IMR-90 (cell line): Measurements from ENCODE around the gene SMC2. TPM values are rescaled to one million over a fixed set of nuclear protein-coding genes. Genes with fewer than 3 reads are reported as not detected.

ENCODE experiments used
- ATAC-seq: fragments of 200-7000 bp; cut with Tn5 transposase; 2 replicates; pipeline ENCODE4 v1.9.1; 2020; ENCODE audit warnings: low read depth, mild to moderate bottlenecking, moderate library complexity
- BruUV-seq: library from RNA; stranded (reverse); fragments of 400-500 nt; replicated peaks from 2 replicates; lab custom pipeline; 2021; lab: Mats Ljungman, UMichigan
- CTCF ChIA-PET: fragments of 300-600 bp; formaldehyde crosslinking; extraction: SDS; loops from one replicate; lab custom pipeline; 2021; ENCODE audit warnings: antibody characterized with exemption; lab: Yijun Ruan, JAX
- POLR2A ChIA-PET: fragments of 300-600 bp; sonication (Branson Sonifier 250); formaldehyde crosslinking; loops from one replicate; lab custom pipeline; 2022; ENCODE audit warnings: antibody characterized with exemption; ENCODE audit not compliant: unreplicated experiment; lab: Charles Lee
- DNase-seq: peaks from one replicate; pipeline ENCODE4 v3.0.0; 2013
- H2AFZ ChIP-seq: replicated peaks from 2 replicates; pipeline ENCODE3; 2013; ENCODE audit warnings: low read length, mild to moderate bottlenecking; ENCODE audit not compliant: poor library complexity
- H2AK5ac ChIP-seq: 2 replicates; pipeline ENCODE4 v1.6.1; 2013; ENCODE audit warnings: low read depth, low read length, inconsistent platforms
- H2AK9ac ChIP-seq: replicated peaks from 2 replicates; pipeline ENCODE3; 2013; ENCODE audit warnings: mild to moderate bottlenecking, low read depth, low read length, moderate library complexity; ENCODE audit not compliant: poor library complexity
- H2BK120ac ChIP-seq: 2 replicates; pipeline ENCODE4 v1.6.1; 2013; ENCODE audit warnings: low read depth, low read length, inconsistent platforms
- H2BK15ac ChIP-seq: 3 replicates; pipeline ENCODE4 v1.6.1; 2013; ENCODE audit warnings: low read depth, low read length, inconsistent platforms
- H2BK20ac ChIP-seq: 2 replicates; pipeline ENCODE4 v1.6.1; 2013; ENCODE audit warnings: low read depth, mild to moderate bottlenecking, inconsistent platforms, low read length, moderate library complexity
- H2BK5ac ChIP-seq: 2 replicates; pipeline ENCODE4 v1.6.1; 2013; ENCODE audit warnings: mild to moderate bottlenecking, low read depth, low read length, inconsistent platforms; ENCODE audit not compliant: poor library complexity, severe bottlenecking
- H3K14ac ChIP-seq: replicated peaks from 2 replicates; pipeline ENCODE4 v1.6.1; 2013; ENCODE audit warnings: low read depth, low read length, inconsistent platforms
- H3K18ac ChIP-seq: 2 replicates; pipeline ENCODE4 v1.6.1; 2013; ENCODE audit warnings: low read depth, low read length, control low read depth
- H3K23ac ChIP-seq: 2 replicates; pipeline ENCODE4 v1.6.1; 2013; ENCODE audit warnings: low read depth, low read length, inconsistent platforms
- H3K27ac ChIP-seq: 2 replicates; pipeline ENCODE4 v1.5.1; 2013; ENCODE audit warnings: mild to moderate bottlenecking, control low read depth, low read length; ENCODE audit not compliant: insufficient read depth
- H3K27me3 ChIP-seq: 2 replicates; pipeline ENCODE4 v1.6.1; 2013; ENCODE audit warnings: low read length; ENCODE audit not compliant: control insufficient read depth, insufficient read depth
- H3K36me3 ChIP-seq: 2 replicates; pipeline ENCODE4 v1.6.1; 2013; ENCODE audit warnings: low read length, mixed read lengths; ENCODE audit not compliant: control insufficient read depth, insufficient read depth
- H3K4ac ChIP-seq: 2 replicates; pipeline ENCODE4 v1.6.1; 2013; ENCODE audit warnings: low read depth, low read length, inconsistent platforms
- H3K4me1 ChIP-seq: 2 replicates; pipeline ENCODE4 v1.6.1; 2013; ENCODE audit warnings: low read length, mixed read lengths; ENCODE audit not compliant: control insufficient read depth, insufficient read depth
- H3K4me2 ChIP-seq: 2 replicates; pipeline ENCODE4 v1.6.1; 2013; ENCODE audit warnings: low read depth, mild to moderate bottlenecking, control low read depth, low read length, moderate library complexity
- H3K4me3 ChIP-seq: 2 replicates; pipeline ENCODE4 v1.5.1; 2013; ENCODE audit warnings: low read depth, mild to moderate bottlenecking, control low read depth, low read length, moderate library complexity; ENCODE audit not compliant: insufficient read depth
- H3K56ac ChIP-seq: 2 replicates; pipeline ENCODE4 v1.6.1; 2013; ENCODE audit warnings: low read length, inconsistent platforms; ENCODE audit not compliant: insufficient read depth; ENCODE audit errors: extremely low read depth
- H3K79me1 ChIP-seq, 2 experiments: 2 replicates each; pipeline ENCODE4 v1.6.1; 2013; ENCODE audit warnings: low read length in 2 of 2, inconsistent platforms in 1 of 2, low read depth in 1 of 2
- H3K9ac ChIP-seq: 2 replicates; pipeline ENCODE4 v1.6.1; 2013; ENCODE audit warnings: low read depth, low read length, control low read depth
- H3K9me1 ChIP-seq: 2 replicates; pipeline ENCODE4 v1.6.1; 2013; ENCODE audit warnings: low read length, inconsistent platforms; ENCODE audit not compliant: insufficient read depth
- H3K9me3 ChIP-seq: 2 replicates; pipeline ENCODE4 v1.6.1; 2013; ENCODE audit warnings: low read length; ENCODE audit not compliant: control insufficient read depth, insufficient read depth
- H4K20me1 ChIP-seq: 2 replicates; pipeline ENCODE4 v1.6.1; 2013; ENCODE audit warnings: low read length, inconsistent platforms; ENCODE audit not compliant: insufficient read depth
- H4K5ac ChIP-seq: 2 replicates; pipeline ENCODE4 v1.6.1; 2013; ENCODE audit warnings: mild to moderate bottlenecking, low read depth, low read length, control low read depth
- H4K8ac ChIP-seq, 2 experiments: 2 replicates each; pipeline ENCODE4 v1.6.1; 2013; ENCODE audit warnings: low read depth in 2 of 2, low read length in 2 of 2, control low read depth in 1 of 2, inconsistent platforms in 1 of 2
- H4K91ac ChIP-seq: 2 replicates; pipeline ENCODE4 v1.6.1; 2013; ENCODE audit warnings: low read depth, low read length, inconsistent platforms; ENCODE audit not compliant: insufficient read depth
- BHLHE40 ChIP-seq: fragments of 150-350 bp; IDR thresholded peaks from 2 replicates; pipeline ENCODE4 v1.6.1; 2016; ENCODE audit warnings: mild to moderate bottlenecking, low read depth, low read length
- CHD1 ChIP-seq: IDR thresholded peaks from 2 replicates; pipeline ENCODE4 v1.6.1; 2012; ENCODE audit warnings: low read depth, low read length, improper control_type of control experiment
- MAZ ChIP-seq: IDR thresholded peaks from 2 replicates; pipeline ENCODE4 v1.6.1; 2012; ENCODE audit warnings: low read depth, mild to moderate bottlenecking, low read length, improper control_type of control experiment, moderate library complexity, borderline replicate concordance
- MXI1 ChIP-seq: IDR thresholded peaks from 2 replicates; pipeline ENCODE4 v1.6.1; 2012; ENCODE audit warnings: low read depth, mild to moderate bottlenecking, low read length, moderate library complexity, borderline replicate concordance
- NFE2L2 ChIP-seq: fragments of 150-350 bp; IDR thresholded peaks from 2 replicates; pipeline ENCODE4 v1.6.1; 2016; ENCODE audit warnings: low read depth, mild to moderate bottlenecking, low read length
- POLR2A ChIP-seq: IDR thresholded peaks from 2 replicates; pipeline ENCODE4 v1.6.1; 2012; ENCODE audit warnings: mild to moderate bottlenecking, low read depth, low read length
- RAD21 ChIP-seq: IDR thresholded peaks from 2 replicates; pipeline ENCODE4 v1.6.1; 2012; ENCODE audit warnings: low read length, improper control_type of control experiment
- RCOR1 ChIP-seq: IDR thresholded peaks from 2 replicates; pipeline ENCODE4 v1.6.1; 2012; ENCODE audit warnings: mild to moderate bottlenecking, low read length, improper control_type of control experiment; ENCODE audit not compliant: insufficient replicate concordance
- RFX5 ChIP-seq: IDR thresholded peaks from 2 replicates; pipeline ENCODE4 v1.8.0; 2012; ENCODE audit warnings: low read depth, mild to moderate bottlenecking, low read length, moderate library complexity
- SMC3 ChIP-seq: fragments of 150-350 bp; IDR thresholded peaks from 2 replicates; pipeline ENCODE4 v1.6.1; 2016; ENCODE audit warnings: low read depth, mild to moderate bottlenecking, antibody characterized with exemption, low read length, moderate library complexity
- WGBS, 2 experiments: methylation state at CpG; one replicate each; pipeline versions ENCODE4 v1.1.5 to v1.1.7; 2013; ENCODE audit warnings: missing lambda C conversion rate in 2 of 2; ENCODE audit not compliant: insufficient read length in 1 of 2; ENCODE audit errors: extremely low coverage in 2 of 2; 5-methylcytosine and 5-hydroxymethylcytosine counted together
- dilution Hi-C: fragments of 300-500 bp; cut with HindIII; formaldehyde crosslinking; loops from one replicate; pipeline ENCODE4 v1.14.3; 2018; ENCODE audit warnings: low sequenced_read_pairs; ENCODE audit not compliant: unreplicated experiment
- in situ Hi-C: fragments of 300-500 bp; cut with MboI; formaldehyde crosslinking; loops from 3 replicates; pipeline ENCODE4 v1.14.3; 2019; ENCODE audit warnings: low sequenced_read_pairs, inconsistent platforms, mixed read lengths
- intact Hi-C: fragments of 100-400 bp; cut with micrococcal nuclease; formaldehyde crosslinking; loops from 2 replicates; pipeline ENCODE4 v1.10.0; 2022
- polyA plus RNA-seq, 3 experiments: library from polyadenylated mRNA; depleted of rRNA; stranded (reverse); fragments of >200 nt; gene quantifications; 2 replicates each; pipeline ENCODE4 v1.2.3, GENCODE V29; 2012; ENCODE audit warnings: low replicate concordance in 1 of 3
- total RNA-seq: library from RNA; depleted of rRNA; stranded (reverse); fragments of >200 nt; gene quantifications from 2 replicates; pipeline ENCODE4 v1.2.3, GENCODE V29; 2012
- TF ChIP-seq, protein P1 (sequence below): conservative IDR thresholded peaks from 2 replicates; pipeline ENCODE4 v1.5.1; 2012; ENCODE audit warnings: mild to moderate bottlenecking, low read depth, low read length, improper control_type of control experiment
- TF ChIP-seq, protein P2 (sequence below): fragments of 150-350 bp; IDR thresholded peaks from 2 replicates; pipeline ENCODE4 v1.6.1; 2016; ENCODE audit warnings: low read depth, mild to moderate bottlenecking, low read length, moderate library complexity, borderline replicate concordance
- TF ChIP-seq, protein P3 (sequence below): fragments of 150-350 bp; IDR thresholded peaks from 2 replicates; pipeline ENCODE4 v1.6.1; 2017; ENCODE audit warnings: mild to moderate bottlenecking, antibody characterized with exemption, low read length, low read depth

The SMC2 gene
- total and polyA plus RNA-seq, 2 of the 4 experiments (the other 2 are of a cell fraction), result 4.9 to 12.4 TPM

DNA sequence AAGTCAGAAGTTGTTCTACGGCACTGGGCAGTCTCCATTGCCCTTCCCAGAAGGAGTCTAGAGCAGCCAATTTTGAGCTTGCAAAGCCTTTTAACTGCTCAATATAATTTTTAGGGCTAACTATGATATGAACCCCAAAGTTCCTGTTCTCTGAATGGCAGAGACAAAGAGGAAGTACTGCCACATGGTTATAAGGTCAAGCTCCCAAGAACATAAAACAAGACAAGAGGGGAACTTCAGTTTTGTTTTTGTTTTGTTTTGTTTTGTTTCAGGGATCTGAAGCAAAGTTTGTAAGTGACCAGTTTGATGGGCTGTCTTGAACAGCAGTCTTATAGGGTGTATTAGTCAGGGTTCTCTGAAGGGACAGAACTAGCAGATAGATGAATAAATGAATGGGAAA is 11.9 kb upstream of the SMC2 start:
- no peak for TF ChIP-seq RFX5
- TF ChIP-seq MAZ, result no peak
- TF ChIP-seq, protein P1, sequence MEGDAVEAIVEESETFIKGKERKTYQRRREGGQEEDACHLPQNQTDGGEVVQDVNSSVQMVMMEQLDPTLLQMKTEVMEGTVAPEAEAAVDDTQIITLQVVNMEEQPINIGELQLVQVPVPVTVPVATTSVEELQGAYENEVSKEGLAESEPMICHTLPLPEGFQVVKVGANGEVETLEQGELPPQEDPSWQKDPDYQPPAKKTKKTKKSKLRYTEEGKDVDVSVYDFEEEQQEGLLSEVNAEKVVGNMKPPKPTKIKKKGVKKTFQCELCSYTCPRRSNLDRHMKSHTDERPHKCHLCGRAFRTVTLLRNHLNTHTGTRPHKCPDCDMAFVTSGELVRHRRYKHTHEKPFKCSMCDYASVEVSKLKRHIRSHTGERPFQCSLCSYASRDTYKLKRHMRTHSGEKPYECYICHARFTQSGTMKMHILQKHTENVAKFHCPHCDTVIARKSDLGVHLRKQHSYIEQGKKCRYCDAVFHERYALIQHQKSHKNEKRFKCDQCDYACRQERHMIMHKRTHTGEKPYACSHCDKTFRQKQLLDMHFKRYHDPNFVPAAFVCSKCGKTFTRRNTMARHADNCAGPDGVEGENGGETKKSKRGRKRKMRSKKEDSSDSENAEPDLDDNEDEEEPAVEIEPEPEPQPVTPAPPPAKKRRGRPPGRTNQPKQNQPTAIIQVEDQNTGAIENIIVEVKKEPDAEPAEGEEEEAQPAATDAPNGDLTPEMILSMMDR, result no peak
- TF ChIP-seq POLR2A, result no peak
- no peak for TF ChIP-seq RAD21
- TF ChIP-seq, protein P2, sequence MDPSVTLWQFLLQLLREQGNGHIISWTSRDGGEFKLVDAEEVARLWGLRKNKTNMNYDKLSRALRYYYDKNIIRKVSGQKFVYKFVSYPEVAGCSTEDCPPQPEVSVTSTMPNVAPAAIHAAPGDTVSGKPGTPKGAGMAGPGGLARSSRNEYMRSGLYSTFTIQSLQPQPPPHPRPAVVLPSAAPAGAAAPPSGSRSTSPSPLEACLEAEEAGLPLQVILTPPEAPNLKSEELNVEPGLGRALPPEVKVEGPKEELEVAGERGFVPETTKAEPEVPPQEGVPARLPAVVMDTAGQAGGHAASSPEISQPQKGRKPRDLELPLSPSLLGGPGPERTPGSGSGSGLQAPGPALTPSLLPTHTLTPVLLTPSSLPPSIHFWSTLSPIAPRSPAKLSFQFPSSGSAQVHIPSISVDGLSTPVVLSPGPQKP, result no peak
- TF ChIP-seq MXI1, result no peak
- TF ChIP-seq, protein P3, sequence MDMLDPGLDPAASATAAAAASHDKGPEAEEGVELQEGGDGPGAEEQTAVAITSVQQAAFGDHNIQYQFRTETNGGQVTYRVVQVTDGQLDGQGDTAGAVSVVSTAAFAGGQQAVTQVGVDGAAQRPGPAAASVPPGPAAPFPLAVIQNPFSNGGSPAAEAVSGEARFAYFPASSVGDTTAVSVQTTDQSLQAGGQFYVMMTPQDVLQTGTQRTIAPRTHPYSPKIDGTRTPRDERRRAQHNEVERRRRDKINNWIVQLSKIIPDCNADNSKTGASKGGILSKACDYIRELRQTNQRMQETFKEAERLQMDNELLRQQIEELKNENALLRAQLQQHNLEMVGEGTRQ, result no peak
- TF ChIP-seq RCOR1, result no peak
- TF ChIP-seq BHLHE40, result no peak
- no peak for TF ChIP-seq NFE2L2
- TF ChIP-seq CHD1, result no peak
- no peak for TF ChIP-seq SMC3
- Histone ChIP-seq H3K27ac (no peak overlapping the region), H3K4me3 (no peak overlapping the region), H2BK5ac (no peak overlapping the region), H3K36me3 (no peaks in the 10 kb centered on the region), H2BK120ac (no peak overlapping the region), H3K14ac (no peak overlapping the region), H4K91ac (no peak overlapping the region), H3K79me1 (no peaks in the 10 kb centered on the region), H3K9ac (no peak overlapping the region), H3K9me3 (peaks cover 4% of the 10 kb centered on the region), H3K56ac (no peak overlapping the region), H2AK9ac (no peak overlapping the region), H2BK20ac (no peak overlapping the region), H4K20me1 (no peaks in the 10 kb centered on the region), H2BK15ac (no peak overlapping the region), H3K27me3 (no peaks in the 10 kb centered on the region), H3K9me1 (no peaks in the 10 kb centered on the region), H4K5ac (no peak overlapping the region), H4K8ac (no peak overlapping the region), H3K4me1 (no peaks in the 10 kb centered on the region), H2AK5ac (no peak overlapping the region), H3K18ac (no peak overlapping the region), H2AFZ (no peak overlapping the region), H3K23ac (no peak overlapping the region), H3K4me2 (no peak overlapping the region), H3K4ac (no peak overlapping the region)
- ATAC-seq, result no peak
- dilution Hi-C loops (no loop called here), intact Hi-C loops (no loop called here), in situ Hi-C loops (no loop called here)
- CTCF ChIA-PET, result interaction anchor here (0.6 to 1.3 kb wide), 3 partner anchors 9 to 1419 kb away, joined by 3 to 7 read pairs (median 4); no protein-coding TSS in a partner anchor
- no TSS peak for BruUV-seq
- POLR2A ChIA-PET, result no interaction called here
- no peak for DNase-seq
- no CpG with 5 or more reads among the region's 1 CpG for WGBS, 2 experiments
